Bronchial epithelial cell (primary cell): ENCODE data around the gene TMEM11. TPM values are rescaled to one million over a fixed set of nuclear protein-coding genes. Genes with fewer than 3 reads are reported as not detected.

Experiments used
- DNase-seq: peaks from one replicate; pipeline ENCODE4 v3.0.0-alpha.2; 2010; ENCODE audit warnings: low read depth
- FAIRE-seq: peaks from 2 replicates; lab custom pipeline; 2011; peaks lifted over from hg19 to GRCh38; lab: Jason Lieb, UNC
- H3K27me3 ChIP-seq: 2 replicates; pipeline ENCODE4 v1.5.1; 2011; ENCODE audit warnings: low read length; ENCODE audit not compliant: control insufficient read depth, insufficient read depth
- H3K36me3 ChIP-seq: 2 replicates; pipeline ENCODE4 v1.5.1; 2011; ENCODE audit warnings: low read length; ENCODE audit not compliant: control insufficient read depth, insufficient read depth
- H3K4me3 ChIP-seq: 2 replicates; pipeline ENCODE4 v1.5.1; 2011; ENCODE audit warnings: mild to moderate bottlenecking, low read depth, low read length, control low read depth
- total RNA-seq: library from RNA; depleted of rRNA; stranded (reverse); fragments of >200 nt; gene quantifications from 2 replicates; pipeline ENCODE4 v1.2.1, GENCODE V29; 2014
- TF ChIP-seq, protein P1 (sequence below): IDR thresholded peaks from 2 replicates; pipeline ENCODE4 v1.5.1; 2011; ENCODE audit warnings: mild to moderate bottlenecking, moderate library complexity, low read length, control low read depth, inconsistent platforms; ENCODE audit not compliant: insufficient read depth, severe bottlenecking

TMEM11 gene
- total RNA-seq, 1 donor from 2014 or later = 15.8 TPM

DNA sequence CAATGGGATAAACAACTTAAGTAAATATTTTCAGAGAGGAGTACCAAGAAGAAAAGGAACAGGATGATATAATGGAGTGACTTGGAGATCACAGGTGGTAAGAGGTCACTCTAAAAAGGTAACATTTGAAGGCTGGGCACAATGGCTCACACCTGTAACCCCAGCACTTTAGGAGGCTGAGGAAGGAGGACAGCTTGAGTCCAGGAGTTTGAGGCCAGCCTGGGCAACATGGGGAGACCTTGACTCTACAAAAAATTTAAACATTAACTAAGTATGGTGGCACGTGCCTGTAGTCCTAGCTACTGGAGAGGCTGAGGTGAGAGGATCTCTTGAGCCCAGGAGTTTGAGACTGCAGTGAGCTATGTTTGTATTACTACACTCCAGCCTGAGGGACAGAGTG is 3.4 kb upstream of the TMEM11 start:
- DNase-seq (no peak), FAIRE-seq (no peak)
- TF ChIP-seq, protein P1, sequence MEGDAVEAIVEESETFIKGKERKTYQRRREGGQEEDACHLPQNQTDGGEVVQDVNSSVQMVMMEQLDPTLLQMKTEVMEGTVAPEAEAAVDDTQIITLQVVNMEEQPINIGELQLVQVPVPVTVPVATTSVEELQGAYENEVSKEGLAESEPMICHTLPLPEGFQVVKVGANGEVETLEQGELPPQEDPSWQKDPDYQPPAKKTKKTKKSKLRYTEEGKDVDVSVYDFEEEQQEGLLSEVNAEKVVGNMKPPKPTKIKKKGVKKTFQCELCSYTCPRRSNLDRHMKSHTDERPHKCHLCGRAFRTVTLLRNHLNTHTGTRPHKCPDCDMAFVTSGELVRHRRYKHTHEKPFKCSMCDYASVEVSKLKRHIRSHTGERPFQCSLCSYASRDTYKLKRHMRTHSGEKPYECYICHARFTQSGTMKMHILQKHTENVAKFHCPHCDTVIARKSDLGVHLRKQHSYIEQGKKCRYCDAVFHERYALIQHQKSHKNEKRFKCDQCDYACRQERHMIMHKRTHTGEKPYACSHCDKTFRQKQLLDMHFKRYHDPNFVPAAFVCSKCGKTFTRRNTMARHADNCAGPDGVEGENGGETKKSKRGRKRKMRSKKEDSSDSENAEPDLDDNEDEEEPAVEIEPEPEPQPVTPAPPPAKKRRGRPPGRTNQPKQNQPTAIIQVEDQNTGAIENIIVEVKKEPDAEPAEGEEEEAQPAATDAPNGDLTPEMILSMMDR = no peak
- Histone ChIP-seq H3K36me3 (peaks cover 3% of the 10 kb centered on the region), H3K4me3 (no peak overlapping the region), H3K27me3 (no peaks in the 10 kb centered on the region)

DNA sequence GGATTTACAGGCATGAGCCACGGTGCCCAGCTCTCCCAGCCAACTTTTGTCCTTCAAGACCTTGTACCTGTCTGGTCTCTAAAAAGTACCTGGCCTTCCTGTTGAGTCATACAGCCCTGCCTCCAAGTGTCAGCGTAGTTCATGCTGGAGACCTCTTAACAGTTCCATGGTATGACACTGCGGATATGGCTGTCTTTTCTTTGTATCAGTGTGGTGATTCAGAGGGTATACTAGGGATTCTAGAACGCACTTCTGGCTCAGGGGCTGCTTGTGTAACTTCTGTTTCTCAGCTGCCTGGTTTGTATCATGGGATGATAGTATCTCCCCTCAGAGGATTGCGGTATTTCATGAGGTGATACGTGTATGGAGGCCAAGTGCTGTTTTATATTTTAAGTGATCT is 2.0 kb upstream of the TMEM11 start:
- H3K27me3 ChIP-seq = no peaks in the 10 kb centered on the region
- peaks cover 3% of the 10 kb centered on the region for H3K36me3 ChIP-seq
- FAIRE-seq (no peak), DNase-seq (peak; percentile 84)
- H3K4me3 ChIP-seq = no peak overlapping the region
- TF ChIP-seq, protein P1 = no peak

DNA sequence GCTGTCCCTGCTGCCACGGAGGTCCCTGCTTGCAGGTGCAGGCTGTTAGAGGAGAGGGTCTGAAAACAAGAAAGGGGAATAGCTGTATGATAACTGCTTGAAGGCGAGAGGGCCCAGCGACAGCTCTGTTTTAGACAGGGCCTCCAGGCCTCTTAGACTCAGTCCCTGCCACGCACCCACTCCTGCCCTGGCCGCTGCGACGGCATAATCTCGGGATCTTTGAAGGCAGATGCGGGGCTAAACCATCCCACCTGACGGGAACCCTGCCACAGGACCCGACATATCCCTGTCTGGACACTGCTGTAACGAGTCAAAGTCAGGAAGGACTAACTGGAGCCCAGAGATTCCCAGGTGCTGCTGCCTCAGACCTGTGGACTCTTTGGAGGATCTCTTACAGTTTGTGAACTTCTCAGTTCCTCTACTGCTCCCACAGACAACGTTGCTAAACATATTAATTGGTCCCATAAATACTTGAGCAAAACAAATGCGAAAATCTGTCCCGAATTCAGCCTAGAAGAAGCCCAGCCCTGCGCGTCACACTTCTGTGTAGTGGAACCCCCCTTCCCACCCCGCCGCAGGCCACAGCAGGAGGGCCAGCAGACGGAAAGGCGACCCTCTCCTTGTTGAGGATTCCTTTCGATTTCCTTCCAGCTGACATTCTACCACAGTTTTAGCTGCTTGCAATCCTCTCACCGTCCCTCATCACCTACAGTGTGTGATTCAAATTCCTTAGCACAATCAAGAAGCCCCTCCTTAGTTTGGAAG is 998 bp upstream of the TMEM11 start:
- H3K36me3 ChIP-seq = peaks cover 6% of the 10 kb centered on the region
- no peaks in the 10 kb centered on the region for H3K27me3 ChIP-seq
- FAIRE-seq (no peak), DNase-seq (peak; percentile 11)
- peak overlapping the region; percentile 86 for H3K4me3 ChIP-seq
- TF ChIP-seq, protein P1 = no peak

DNA sequence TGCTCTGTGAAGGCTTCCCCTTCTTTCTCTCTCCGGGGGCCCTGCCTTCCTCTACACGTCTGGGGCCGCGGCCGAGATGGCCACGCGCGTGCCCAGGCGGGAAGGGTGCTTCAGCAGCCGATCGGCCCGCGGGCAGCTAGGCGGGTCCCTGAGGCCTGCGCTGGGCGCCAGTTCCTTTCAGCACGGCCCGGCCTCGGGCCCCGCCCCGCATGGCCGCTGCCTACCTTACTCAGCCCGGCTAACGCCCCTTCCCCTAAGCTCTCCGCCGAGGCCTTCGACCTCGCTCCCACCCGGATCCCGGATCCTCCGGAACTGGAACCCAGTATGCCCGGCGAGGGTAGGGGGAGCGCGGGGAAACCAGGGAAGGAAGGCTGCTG is 335 bp downstream of the TMEM11 start:
- peaks cover 10% of the 10 kb centered on the region for H3K36me3 ChIP-seq
- FAIRE-seq (no peak), DNase-seq (peak; percentile 26)
- TF ChIP-seq, protein P1 = no peak
- H3K4me3 ChIP-seq = peak overlapping the region; percentile 86
- no peaks in the 10 kb centered on the region for H3K27me3 ChIP-seq

DNA sequence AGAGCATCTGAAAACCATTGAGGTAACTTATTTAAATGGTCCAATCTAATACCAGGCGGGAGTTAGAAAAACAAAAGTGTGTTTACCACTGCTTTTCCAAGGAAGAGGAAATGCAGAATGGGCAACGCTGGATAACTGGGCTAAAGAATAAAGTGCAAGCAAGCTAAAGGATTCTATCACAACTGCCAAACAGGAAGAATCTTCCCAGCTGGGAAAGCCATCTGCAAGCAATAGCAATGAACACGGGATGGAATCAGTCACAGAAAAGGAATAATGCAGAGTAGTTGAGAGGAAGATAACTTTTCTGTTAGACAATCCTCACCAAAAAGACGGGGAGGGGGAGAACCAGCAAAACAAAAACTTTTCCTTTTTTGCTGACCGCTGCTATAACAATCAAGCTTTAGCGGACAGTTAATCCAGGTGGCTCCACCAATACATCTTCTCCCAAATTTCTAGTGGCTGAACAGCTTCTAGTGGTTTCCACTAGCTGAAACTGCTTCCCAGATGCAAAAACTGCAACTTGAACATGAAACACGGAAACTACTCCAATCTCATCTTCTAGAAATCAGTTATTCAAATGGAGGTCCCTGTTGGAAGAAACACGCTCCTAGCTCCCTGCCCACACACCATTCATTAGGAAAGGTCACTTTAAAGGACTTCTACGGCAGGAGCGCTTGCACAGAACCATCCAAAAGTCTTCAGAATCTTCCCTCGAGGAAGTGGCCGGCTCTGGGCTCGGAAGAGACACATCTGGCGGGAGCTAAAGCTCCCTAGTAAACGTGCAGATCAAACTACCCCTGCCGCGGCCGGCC is 929 bp downstream of the TMEM11 start:
- TF ChIP-seq, protein P1 = no peak
- DNase-seq (no peak), FAIRE-seq (no peak)
- Histone ChIP-seq H3K27me3 (no peaks in the 10 kb centered on the region), H3K36me3 (peaks cover 13% of the 10 kb centered on the region), H3K4me3 (peak overlapping the region; percentile 86)
